ENCODE measurements around the gene ZKSCAN1.

Gene ZKSCAN1

GRCh38 chr7:100044718-100045117 lies 29.3 kb downstream of the ZKSCAN1 start:
- DNase-seq: no peak

GRCh38 chr7:100048680-100049079 lies 33.3 kb downstream of the ZKSCAN1 start:
- DNase-seq: no peak

GRCh38 chr7:100049441-100050291 lies 34.3 kb downstream of the ZKSCAN1 start, which contains the start of gene ZSCAN21:
Gene ZSCAN21 (plus strand): TSS chr7:100049774. CDS start chr7:100057007, 7,233 bp downstream.
- peak; percentile 84 for DNase-seq

GRCh38 chr7:100051611-100052010 lies 36.2 kb downstream of the ZKSCAN1 start:
- DNase-seq: no peak

GRCh38 chr7:100053215-100053614 lies 37.8 kb downstream of the ZKSCAN1 start:
- DNase-seq: no peak

- DNase-seq: no peak
These were observed 41.6 kb downstream of the ZKSCAN1 start for GRCh38 chr7:100057006-100057405.

- no peak for DNase-seq
These were observed 43.9 kb downstream of the ZKSCAN1 start for GRCh38 chr7:100059251-100059739.

GRCh38 chr7:100061518-100062193 lies 46.3 kb downstream of the ZKSCAN1 start:
- no peak for DNase-seq

- DNase-seq: no peak
These were observed 48.0 kb downstream of the ZKSCAN1 start for GRCh38 chr7:100063376-100063775.

GRCh38 chr7:100064162-100064561 lies 48.8 kb downstream of the ZKSCAN1 start:
- DNase-seq: no peak

GRCh38 chr7:100065452-100066186 lies 50.2 kb downstream of the ZKSCAN1 start:
- DNase-seq: no peak

- no peak for DNase-seq
These were observed 51.6 kb downstream of the ZKSCAN1 start for GRCh38 chr7:100066953-100067352.

GRCh38 chr7:100069991-100070390 lies 54.6 kb downstream of the ZKSCAN1 start:
- no peak for DNase-seq

GRCh38 chr7:100071018-100071723 lies 55.8 kb downstream of the ZKSCAN1 start:
- DNase-seq: no peak

- no peak for DNase-seq
These were observed 57.1 kb downstream of the ZKSCAN1 start for GRCh38 chr7:100072462-100072861.

GRCh38 chr7:100074841-100075240 lies 59.4 kb downstream of the ZKSCAN1 start:
- DNase-seq: no peak

GRCh38 chr7:100075418-100075817 lies 60.0 kb downstream of the ZKSCAN1 start:
- DNase-seq: no peak

- DNase-seq: no peak
These were observed 61.8 kb downstream of the ZKSCAN1 start for GRCh38 chr7:100077205-100077604.

- no peak for DNase-seq
These were observed 63.7 kb downstream of the ZKSCAN1 start for GRCh38 chr7:100079024-100079560.

- no peak for DNase-seq
These were observed 65.6 kb downstream of the ZKSCAN1 start for GRCh38 chr7:100080907-100081534.

GRCh38 chr7:100081535-100082102 lies 66.2 kb downstream of the ZKSCAN1 start, which contains the start of gene ZNF3:
Gene ZNF3 (minus strand): TSS chr7:100081723. CDS start chr7:100077357, 4,366 bp downstream.
- DNase-seq: peak; percentile 97
